Keratinocyte (primary cell): ENCODE data around the gene SCN9A. TPM values are rescaled to one million over a fixed set of nuclear protein-coding genes. Genes with fewer than 3 reads are reported as not detected.

Experiments
- DNase-seq: peaks from one replicate; pipeline ENCODE4 v3.0.0-alpha.2; 2011; ENCODE audit warnings: low read depth, missing footprints, low spot score
- FAIRE-seq: peaks from 2 replicates; lab custom pipeline; 2011; peaks lifted over from hg19 to GRCh38; lab: Jason Lieb, UNC
- H2AFZ ChIP-seq: 2 replicates; pipeline ENCODE4 v1.6.0; 2012; ENCODE audit warnings: low read length, control low read depth, inconsistent platforms; ENCODE audit not compliant: control insufficient read depth
- H3K27ac ChIP-seq: 2 replicates; pipeline ENCODE4 v1.5.1; 2011; ENCODE audit warnings: low read length; ENCODE audit not compliant: control insufficient read depth, insufficient read depth
- H3K27me3 ChIP-seq: 3 replicates; pipeline ENCODE4 v1.6.0; 2011; ENCODE audit warnings: low read length; ENCODE audit not compliant: control insufficient read depth, insufficient read depth; ENCODE audit errors: extremely low read depth
- H3K36me3 ChIP-seq, 2 experiments: 2 replicates in 1 of 2; 3 replicates in 1 of 2; pipeline ENCODE4 v1.5.1; 2011; ENCODE audit warnings: low read length in 2 of 2, mild to moderate bottlenecking in 1 of 2; ENCODE audit not compliant: control insufficient read depth in 2 of 2, insufficient read depth in 2 of 2; ENCODE audit errors: extremely low read depth in 1 of 2
- H3K4me1 ChIP-seq: 3 replicates; pipeline ENCODE4 v1.5.1; 2011; ENCODE audit warnings: low read length; ENCODE audit not compliant: control insufficient read depth, insufficient read depth; ENCODE audit errors: extremely low read depth
- H3K4me2 ChIP-seq: 3 replicates; pipeline ENCODE4 v1.6.0; 2011; ENCODE audit warnings: low read depth, low read length; ENCODE audit not compliant: control insufficient read depth, insufficient read depth; ENCODE audit errors: extremely low read depth
- H3K4me3 ChIP-seq, 3 experiments: fragments of 200-600 bp in 1 of 3; sonication (generic) in 1 of 3; 2 replicates in 2 of 3; 3 replicates in 1 of 3; pipeline ENCODE4 v1.5.1; 2011 to 2016; ENCODE audit warnings: low read length in 3 of 3, mild to moderate bottlenecking in 3 of 3, control low read depth in 2 of 3, inconsistent platforms in 1 of 3, low read depth in 1 of 3, mixed read lengths in 1 of 3, mixed run types in 1 of 3, moderate library complexity in 1 of 3; ENCODE audit not compliant: control insufficient read depth in 2 of 3, insufficient read depth in 2 of 3; ENCODE audit errors: extremely low read depth in 1 of 3
- H3K79me2 ChIP-seq: 2 replicates; pipeline ENCODE4 v1.6.0; 2012; ENCODE audit warnings: low read length; ENCODE audit not compliant: control insufficient read depth, insufficient read depth
- H3K9ac ChIP-seq: 3 replicates; pipeline ENCODE4 v1.6.0; 2011; ENCODE audit warnings: low read length; ENCODE audit not compliant: control insufficient read depth, insufficient read depth; ENCODE audit errors: extremely low read depth
- H3K9me1 ChIP-seq: 3 replicates; pipeline ENCODE4 v1.6.0; 2011; ENCODE audit warnings: low read length; ENCODE audit not compliant: control insufficient read depth, insufficient read depth; ENCODE audit errors: extremely low read depth
- H3K9me3 ChIP-seq: 2 replicates; pipeline ENCODE4 v1.5.1; 2012; ENCODE audit warnings: low read depth, low read length; ENCODE audit not compliant: control insufficient read depth
- H4K20me1 ChIP-seq: 3 replicates; pipeline ENCODE4 v1.6.0; 2011; ENCODE audit warnings: low read length; ENCODE audit not compliant: control insufficient read depth, insufficient read depth; ENCODE audit errors: extremely low read depth
- EZH2 ChIP-seq: IDR thresholded peaks from one replicate; pipeline ENCODE4 v1.6.1; 2012; ENCODE audit warnings: inconsistent platforms, mild to moderate bottlenecking, low read length, moderate library complexity
- dilution Hi-C: fragments of 300-500 bp; cut with MboI; formaldehyde crosslinking; loops from one replicate; pipeline ENCODE4 v1.7.0; 2020; ENCODE audit warnings: low sequenced_read_pairs; ENCODE audit not compliant: extremely low pct_ligation_motif_present
- polyA plus RNA-seq, 5 experiments: library from polyadenylated mRNA; depleted of rRNA in 3 of 5; stranded (reverse) in 3 of 5; stranded (forward) in 1 of 5; unstranded in 1 of 5; fragments of >200 nt; gene quantifications; 1 replicate in 1 of 5; 2 replicates in 3 of 5; 3 replicates in 1 of 5; pipeline versions ENCODE4 v1.2.1 to v1.2.3, GENCODE V29; 2011 to 2012; ENCODE audit warnings: missing spikeins in 2 of 5, low read depth in 1 of 5, low replicate concordance in 1 of 5
- TF ChIP-seq, protein P1 (sequence below), 3 experiments: IDR thresholded peaks in 1 of 3; conservative IDR thresholded peaks in 1 of 3; optimal IDR thresholded peaks in 1 of 3; 2 replicates in 2 of 3; 3 replicates in 1 of 3; pipeline versions ENCODE3 to v1.5.1; 2011; ENCODE audit warnings: low read length in 3 of 3, mild to moderate bottlenecking in 3 of 3, moderate library complexity in 2 of 3, control low read depth in 1 of 3, inconsistent platforms in 1 of 3; ENCODE audit not compliant: insufficient read depth in 2 of 3; ENCODE audit errors: extremely low read depth in 1 of 3

SCN9A gene
- polyA plus RNA-seq, 1 donor (not counting 4 experiments of a cell fraction or from before 2014, with no cell fraction given): 0.10 TPM

DNA sequence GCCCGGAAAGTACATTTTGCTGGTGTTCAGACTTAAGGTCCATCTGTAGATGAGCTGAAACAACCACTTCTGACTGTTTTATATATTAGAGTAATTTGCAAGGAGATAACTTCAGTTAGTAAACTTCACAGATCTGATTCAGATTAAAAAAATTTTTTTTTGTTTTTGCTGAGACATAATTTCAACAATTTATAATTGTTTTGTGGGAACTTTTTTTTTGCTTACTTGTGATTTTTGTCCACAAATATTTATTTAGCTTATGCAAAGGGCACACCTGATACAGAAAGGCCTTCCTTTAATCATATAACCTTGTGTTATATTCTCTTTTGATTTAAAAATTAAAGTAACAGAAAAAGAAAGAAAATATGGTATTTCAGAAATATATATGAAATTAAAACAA lies 9.6 kb upstream of the SCN9A start:
- Histone ChIP-seq H3K9me1 (no peaks in the 10 kb centered on the region), H3K27ac (no peak overlapping the region), H3K27me3 (peaks cover 4% of the 10 kb centered on the region), H3K79me2 (no peaks in the 10 kb centered on the region), H3K4me2 (no peak overlapping the region), H3K9ac (no peak overlapping the region), H4K20me1 (no peaks in the 10 kb centered on the region), H2AFZ (no peak overlapping the region), H3K4me1 (no peaks in the 10 kb centered on the region), H3K9me3 (no peaks in the 10 kb centered on the region), H3K4me3 (no peak overlapping the region), H3K36me3 (no peaks in the 10 kb centered on the region)
- no peak for FAIRE-seq
- TF ChIP-seq, protein P1, sequence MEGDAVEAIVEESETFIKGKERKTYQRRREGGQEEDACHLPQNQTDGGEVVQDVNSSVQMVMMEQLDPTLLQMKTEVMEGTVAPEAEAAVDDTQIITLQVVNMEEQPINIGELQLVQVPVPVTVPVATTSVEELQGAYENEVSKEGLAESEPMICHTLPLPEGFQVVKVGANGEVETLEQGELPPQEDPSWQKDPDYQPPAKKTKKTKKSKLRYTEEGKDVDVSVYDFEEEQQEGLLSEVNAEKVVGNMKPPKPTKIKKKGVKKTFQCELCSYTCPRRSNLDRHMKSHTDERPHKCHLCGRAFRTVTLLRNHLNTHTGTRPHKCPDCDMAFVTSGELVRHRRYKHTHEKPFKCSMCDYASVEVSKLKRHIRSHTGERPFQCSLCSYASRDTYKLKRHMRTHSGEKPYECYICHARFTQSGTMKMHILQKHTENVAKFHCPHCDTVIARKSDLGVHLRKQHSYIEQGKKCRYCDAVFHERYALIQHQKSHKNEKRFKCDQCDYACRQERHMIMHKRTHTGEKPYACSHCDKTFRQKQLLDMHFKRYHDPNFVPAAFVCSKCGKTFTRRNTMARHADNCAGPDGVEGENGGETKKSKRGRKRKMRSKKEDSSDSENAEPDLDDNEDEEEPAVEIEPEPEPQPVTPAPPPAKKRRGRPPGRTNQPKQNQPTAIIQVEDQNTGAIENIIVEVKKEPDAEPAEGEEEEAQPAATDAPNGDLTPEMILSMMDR (optimal IDR thresholded peaks at IDR 0.05 in 1 of 3, IDR thresholded peaks at IDR 0.05 in 1 of 3, conservative IDR thresholded peaks at IDR 0.05 in 1 of 3; ENCODE audit: extremely low read depth in 1 of 3, insufficient read depth in 2 of 3, low read length in 3 of 3): no peak
- TF ChIP-seq EZH2: no peak
- dilution Hi-C loops: no loop called here
- no peak for DNase-seq

- Histone ChIP-seq H3K4me1 (no peaks in the 10 kb centered on the region), H3K9me1 (no peaks in the 10 kb centered on the region), H2AFZ (no peak overlapping the region), H3K4me2 (no peak overlapping the region), H4K20me1 (no peaks in the 10 kb centered on the region), H3K36me3 (no peaks in the 10 kb centered on the region), H3K79me2 (no peaks in the 10 kb centered on the region), H3K27me3 (peaks cover 4% of the 10 kb centered on the region), H3K27ac (no peak overlapping the region), H3K4me3 (no peak overlapping the region), H3K9ac (no peak overlapping the region), H3K9me3 (no peaks in the 10 kb centered on the region)
- no peak for DNase-seq
- FAIRE-seq: no peak
- TF ChIP-seq EZH2: no peak
- TF ChIP-seq, protein P1 (optimal IDR thresholded peaks at IDR 0.05 in 1 of 3, IDR thresholded peaks at IDR 0.05 in 1 of 3, conservative IDR thresholded peaks at IDR 0.05 in 1 of 3; ENCODE audit: extremely low read depth in 1 of 3, insufficient read depth in 2 of 3, low read length in 3 of 3): peak in 1 of 3 experiments; percentile 10
- dilution Hi-C loops: no loop called here
These were observed 9.0 kb upstream of the SCN9A start for GRCh38 chr2:166384774-166385173.
